Parathyroid adenoma (tissue), 2 donors: Measurements from ENCODE around the gene SND1.

Experiments used
- H2AFZ ChIP-seq: fragments of 300-600 bp; sonication (generic); one replicate; pipeline ENCODE4 v1.7.0; 2017; ENCODE audit warnings: antibody characterized with exemption, mild to moderate bottlenecking
- H3K27ac ChIP-seq: fragments of 300-600 bp; sonication (generic); one replicate; pipeline ENCODE4 v1.7.0; 2017
- H3K27me3 ChIP-seq: fragments of 300-600 bp; sonication (generic); one replicate; pipeline ENCODE4 v1.7.0; 2017; ENCODE audit warnings: low read length; ENCODE audit not compliant: control insufficient read depth, insufficient read depth
- H3K36me3 ChIP-seq: fragments of 300-600 bp; sonication (generic); one replicate; pipeline ENCODE4 v1.7.0; 2017; ENCODE audit warnings: low read length; ENCODE audit not compliant: control insufficient read depth, insufficient read depth
- H3K4me1 ChIP-seq: fragments of 300-600 bp; sonication (generic); one replicate; pipeline ENCODE4 v1.7.0; 2017; ENCODE audit warnings: control low read depth
- H3K4me2 ChIP-seq: fragments of 300-600 bp; sonication (generic); one replicate; pipeline ENCODE4 v1.7.0; 2017; ENCODE audit warnings: low read length
- H3K4me3 ChIP-seq: fragments of 300-600 bp; sonication (generic); one replicate; pipeline ENCODE4 v1.7.0; 2017; ENCODE audit warnings: low read depth, low read length
- H3K79me2 ChIP-seq: fragments of 300-600 bp; sonication (generic); one replicate; pipeline ENCODE4 v1.7.0; 2017; ENCODE audit warnings: control low read depth
- H3K9ac ChIP-seq: fragments of 300-600 bp; sonication (generic); one replicate; pipeline ENCODE4 v1.7.0; 2017; ENCODE audit warnings: mild to moderate bottlenecking
- H3K9me3 ChIP-seq: fragments of 300-600 bp; sonication (generic); one replicate; pipeline ENCODE4 v1.7.0; 2017; ENCODE audit warnings: low read length; ENCODE audit not compliant: control insufficient read depth
- TF ChIP-seq, protein P1 (sequence below): fragments of 300-600 bp; sonication (generic); IDR thresholded peaks from one replicate; pipeline ENCODE4 v1.7.0; 2017; ENCODE audit warnings: antibody characterized with exemption, mild to moderate bottlenecking
- donor health status: primary hyperparathyroidism.

The SND1 gene

DNA sequence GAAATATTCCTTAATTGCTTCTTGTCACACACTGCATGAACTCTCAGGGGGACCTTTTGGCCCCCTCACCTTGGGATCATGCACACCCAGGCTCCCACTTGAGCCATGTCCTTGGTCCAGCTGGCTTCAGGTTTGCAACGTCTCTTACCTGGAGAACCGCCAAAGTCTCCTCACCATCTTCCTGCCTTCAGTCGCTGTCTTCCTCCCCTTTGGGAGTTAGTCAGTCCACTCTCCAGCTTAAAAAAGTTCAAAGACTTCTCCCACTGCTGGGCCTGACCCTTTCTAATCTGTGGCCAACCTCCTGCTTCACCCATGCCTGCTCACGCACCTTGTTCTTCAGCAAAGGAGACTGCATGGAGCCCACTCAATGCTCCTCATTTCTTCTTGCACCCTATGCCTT, 461.8 kb downstream of the SND1 start:
- Histone ChIP-seq H3K4me3 (no peak overlapping the region), H3K27me3 (no peaks in the 10 kb centered on the region), H3K4me2 (no peak overlapping the region), H3K36me3 (no peaks in the 10 kb centered on the region), H3K79me2 (no peaks in the 10 kb centered on the region), H3K9me3 (no peaks in the 10 kb centered on the region), H3K27ac (no peak overlapping the region), H3K4me1 (no peaks in the 10 kb centered on the region), H2AFZ (no peak overlapping the region), H3K9ac (no peak overlapping the region)
- TF ChIP-seq, protein P1, sequence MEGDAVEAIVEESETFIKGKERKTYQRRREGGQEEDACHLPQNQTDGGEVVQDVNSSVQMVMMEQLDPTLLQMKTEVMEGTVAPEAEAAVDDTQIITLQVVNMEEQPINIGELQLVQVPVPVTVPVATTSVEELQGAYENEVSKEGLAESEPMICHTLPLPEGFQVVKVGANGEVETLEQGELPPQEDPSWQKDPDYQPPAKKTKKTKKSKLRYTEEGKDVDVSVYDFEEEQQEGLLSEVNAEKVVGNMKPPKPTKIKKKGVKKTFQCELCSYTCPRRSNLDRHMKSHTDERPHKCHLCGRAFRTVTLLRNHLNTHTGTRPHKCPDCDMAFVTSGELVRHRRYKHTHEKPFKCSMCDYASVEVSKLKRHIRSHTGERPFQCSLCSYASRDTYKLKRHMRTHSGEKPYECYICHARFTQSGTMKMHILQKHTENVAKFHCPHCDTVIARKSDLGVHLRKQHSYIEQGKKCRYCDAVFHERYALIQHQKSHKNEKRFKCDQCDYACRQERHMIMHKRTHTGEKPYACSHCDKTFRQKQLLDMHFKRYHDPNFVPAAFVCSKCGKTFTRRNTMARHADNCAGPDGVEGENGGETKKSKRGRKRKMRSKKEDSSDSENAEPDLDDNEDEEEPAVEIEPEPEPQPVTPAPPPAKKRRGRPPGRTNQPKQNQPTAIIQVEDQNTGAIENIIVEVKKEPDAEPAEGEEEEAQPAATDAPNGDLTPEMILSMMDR, result no peak

DNA sequence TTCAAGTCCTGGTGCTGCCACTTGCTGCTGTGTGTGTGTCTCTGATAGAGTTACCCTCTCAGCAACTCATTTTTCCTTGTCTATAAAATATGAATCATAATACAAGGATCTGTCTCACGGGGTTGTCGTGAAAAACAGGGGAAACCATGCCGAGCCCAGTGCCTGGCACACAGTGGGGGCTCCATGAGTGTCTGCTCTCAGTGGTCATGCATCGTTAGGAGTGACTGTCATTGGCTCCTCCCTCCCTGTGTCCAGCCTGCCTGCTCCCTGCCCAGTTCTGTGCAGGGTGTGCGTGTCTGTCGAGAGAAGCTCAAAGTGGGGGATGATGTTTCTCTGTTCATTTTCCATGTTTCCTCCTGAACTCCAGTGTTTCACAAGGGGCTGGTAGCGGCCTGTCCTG, 462.8 kb downstream of the SND1 start:
- Histone ChIP-seq H3K9me3 (no peaks in the 10 kb centered on the region), H3K27me3 (no peaks in the 10 kb centered on the region), H2AFZ (no peak overlapping the region), H3K9ac (no peak overlapping the region), H3K4me1 (no peaks in the 10 kb centered on the region), H3K4me3 (no peak overlapping the region), H3K4me2 (no peak overlapping the region), H3K36me3 (no peaks in the 10 kb centered on the region), H3K79me2 (no peaks in the 10 kb centered on the region), H3K27ac (no peak overlapping the region)
- TF ChIP-seq, protein P1, result no peak

DNA sequence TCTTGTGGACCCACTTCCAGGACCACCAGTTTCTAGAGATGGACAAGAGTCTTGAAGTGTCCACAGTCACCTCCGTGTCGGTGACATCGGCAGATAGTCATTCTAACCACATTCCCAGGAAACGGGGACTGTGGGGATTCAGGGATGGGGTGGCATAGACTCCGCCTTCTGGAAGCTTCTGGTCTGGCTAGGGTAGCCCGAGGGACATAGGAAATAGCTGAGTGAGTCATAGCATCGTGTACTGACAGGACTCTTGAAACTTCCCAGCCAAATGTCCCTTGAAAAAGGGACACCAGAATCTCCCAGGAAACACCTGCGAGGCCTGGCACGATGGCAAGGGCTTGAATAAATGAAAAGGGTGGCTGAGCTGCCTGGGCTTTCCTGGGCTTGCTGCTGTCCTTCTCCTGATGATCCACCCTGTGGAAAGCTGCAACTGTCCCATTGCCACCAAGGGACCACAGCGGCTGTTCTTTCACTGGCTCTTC, 463.4 kb downstream of the SND1 start:
- H3K79me2 ChIP-seq, result no peaks in the 10 kb centered on the region
- H2AFZ ChIP-seq, result no peak overlapping the region
- H3K27me3 ChIP-seq, result no peaks in the 10 kb centered on the region
- H3K9me3 ChIP-seq, result no peaks in the 10 kb centered on the region
- H3K9ac ChIP-seq, result no peak overlapping the region
- H3K27ac ChIP-seq, result no peak overlapping the region
- TF ChIP-seq, protein P1, result no peak
- H3K36me3 ChIP-seq, result no peaks in the 10 kb centered on the region
- no peak overlapping the region for H3K4me3 ChIP-seq
- H3K4me2 ChIP-seq, result no peak overlapping the region
- no peaks in the 10 kb centered on the region for H3K4me1 ChIP-seq

DNA sequence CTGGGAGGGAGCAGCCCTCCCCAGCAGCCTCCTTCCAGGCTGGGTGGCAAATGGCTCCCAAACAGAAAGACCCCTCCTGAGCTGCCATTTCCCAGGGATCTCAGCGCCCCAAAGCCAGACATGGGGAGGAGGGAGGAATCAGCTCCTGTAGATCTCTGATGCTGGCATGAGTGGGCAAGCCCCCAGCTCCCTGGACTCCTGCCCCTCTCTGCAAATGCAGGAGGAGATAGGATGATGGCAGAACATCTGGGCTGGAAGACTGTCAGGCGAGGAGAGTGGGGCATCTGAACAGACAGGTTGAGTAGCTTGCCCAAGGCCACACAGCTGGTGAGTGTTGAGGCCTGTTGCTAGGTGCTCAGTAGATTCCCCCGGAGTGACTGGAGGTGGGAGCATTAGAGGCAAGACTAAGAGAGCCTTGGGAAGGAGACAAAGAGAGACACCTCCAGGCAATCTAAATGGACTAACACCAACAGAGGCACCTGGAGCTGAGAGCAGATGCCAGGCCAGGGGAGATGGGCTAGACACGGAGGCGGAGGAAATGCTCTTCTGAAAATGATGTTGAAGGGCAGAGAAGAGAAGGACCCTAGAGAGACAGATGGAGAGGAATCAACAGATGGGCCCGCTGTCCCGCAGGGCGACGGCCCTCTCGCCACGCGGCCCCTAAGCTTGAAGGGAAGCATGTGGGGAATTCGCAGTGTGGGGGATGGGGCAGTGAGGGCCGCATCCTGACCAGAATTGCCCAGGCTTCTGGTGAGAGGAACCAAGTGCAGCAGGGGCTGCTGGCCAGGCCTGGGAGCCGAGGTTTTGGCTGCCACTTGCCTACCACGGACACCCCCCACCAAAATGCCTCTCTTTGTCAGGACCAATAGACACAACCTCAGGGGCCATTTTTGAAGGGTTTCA, 464.1 kb downstream of the SND1 start:
- H3K27me3 ChIP-seq, result no peaks in the 10 kb centered on the region
- H3K9ac ChIP-seq, result no peak overlapping the region
- no peak overlapping the region for H3K4me3 ChIP-seq
- no peak overlapping the region for H3K27ac ChIP-seq
- H3K4me2 ChIP-seq, result no peak overlapping the region
- no peaks in the 10 kb centered on the region for H3K79me2 ChIP-seq
- H3K9me3 ChIP-seq, result no peaks in the 10 kb centered on the region
- no peaks in the 10 kb centered on the region for H3K4me1 ChIP-seq
- H3K36me3 ChIP-seq, result no peaks in the 10 kb centered on the region
- no peak overlapping the region for H2AFZ ChIP-seq
- TF ChIP-seq, protein P1, result no peak
